CD4-positive, alpha-beta T cell treated with Interleukin-1 beta for 1 hour (primary cell): ENCODE results near the gene MARK3.
A peak's percentile ranks its signal among the peaks of the same experiment; 100 is the strongest.

Experiments used
- DNase-seq, 2 donors: peaks; one replicate each; pipeline ENCODE4 v3.0.0-alpha.2; 2020 to 2022

MARK3 gene

GRCh38 chr14:103540821-103541708, 155.8 kb downstream of the MARK3 start:
- DNase-seq = no peak

- DNase-seq = no peak
These were observed 156.7 kb downstream of the MARK3 start for GRCh38 chr14:103541709-103542604.

GRCh38 chr14:103542605-103543088, 157.4 kb downstream of the MARK3 start:
- no peak for DNase-seq

GRCh38 chr14:103543140-103543539, 157.9 kb downstream of the MARK3 start:
- DNase-seq = no peak

- DNase-seq = no peak
These were observed 158.6 kb downstream of the MARK3 start for GRCh38 chr14:103543721-103544387.

- no peak for DNase-seq
These were observed 159.4 kb downstream of the MARK3 start for GRCh38 chr14:103544388-103545218.

- no peak for DNase-seq
These were observed 160.2 kb downstream of the MARK3 start for GRCh38 chr14:103545219-103545914.

GRCh38 chr14:103545915-103546651, 160.9 kb downstream of the MARK3 start:
- DNase-seq = no peak

GRCh38 chr14:103546652-103547454, 161.6 kb downstream of the MARK3 start:
- peak; percentile 72 to 79 for DNase-seq

- DNase-seq = no peak
These were observed 162.3 kb downstream of the MARK3 start for GRCh38 chr14:103547455-103547940.

GRCh38 chr14:103547941-103548462, 162.8 kb downstream of the MARK3 start:
- no peak for DNase-seq

GRCh38 chr14:103548463-103549351, 163.5 kb downstream of the MARK3 start:
- DNase-seq = no peak

GRCh38 chr14:103549361-103550311, 164.4 kb downstream of the MARK3 start:
- no peak for DNase-seq

- DNase-seq = no peak
These were observed 165.5 kb downstream of the MARK3 start for GRCh38 chr14:103550451-103551337.

- DNase-seq = no peak
These were observed 166.1 kb downstream of the MARK3 start for GRCh38 chr14:103551338-103551762.
